Activated T-helper 1 cell treated with anti-CD3 and anti-CD28 coated beads, Interleukin-12 subunit alpha, Interleukin-12 subunit beta, Interleukin-2, Interleukin-4 antibody, amounts not matched to agents 30 ng/mL and 10 ng/mL and 1 ng/mL, durations not matched to agents 14 hours and 24 hours and 36 hours (primary cell): Measurements from ENCODE around the gene HEATR1. TPM values are rescaled to one million over a fixed set of nuclear protein-coding genes. Genes with fewer than 3 reads are reported as not detected.
"Not testable (repeated sequence)": the region's sequence is repeated elsewhere in the genome, so short reads cannot be mapped to it uniquely, and the experiment has no call there.

Experiments used
- DNase-seq: peaks from one replicate; pipeline ENCODE4 v3.0.0; 2021; ENCODE audit warnings: low spot score
- H3K27ac Mint-ChIP-seq: one replicate; pipeline ENCODE4 v1.8.0; 2021; ENCODE audit warnings: mild to moderate bottlenecking, mixed read lengths
- H3K27me3 Mint-ChIP-seq: one replicate; pipeline ENCODE4 v1.8.0; 2022; ENCODE audit warnings: mild to moderate bottlenecking, moderate library complexity, mixed read lengths; ENCODE audit not compliant: insufficient read depth
- H3K36me3 Mint-ChIP-seq: one replicate; pipeline ENCODE4 v1.8.0; 2021; ENCODE audit warnings: low read depth, mixed read lengths
- H3K4me1 Mint-ChIP-seq: one replicate; pipeline ENCODE4 v1.8.0; 2021; ENCODE audit warnings: low read depth, mixed read lengths
- H3K4me3 Mint-ChIP-seq: one replicate; pipeline ENCODE4 v1.8.0; 2021; ENCODE audit warnings: mild to moderate bottlenecking, moderate library complexity, mixed read lengths
- H3K9me3 Mint-ChIP-seq: one replicate; pipeline ENCODE4 v1.8.0; 2021; ENCODE audit warnings: mixed read lengths
- intact Hi-C: fragments of 100-400 bp; cut with micrococcal nuclease; formaldehyde crosslinking; loops from one replicate; pipeline ENCODE4 v1.15.1; 2024
- total RNA-seq: library from RNA; stranded (reverse); gene quantifications from 2 replicates; pipeline ENCODE4 v1.2.3, GENCODE V29; 2022

Gene HEATR1
- total RNA-seq, 1 donor from 2014 or later, result 85.2 TPM

DNA sequence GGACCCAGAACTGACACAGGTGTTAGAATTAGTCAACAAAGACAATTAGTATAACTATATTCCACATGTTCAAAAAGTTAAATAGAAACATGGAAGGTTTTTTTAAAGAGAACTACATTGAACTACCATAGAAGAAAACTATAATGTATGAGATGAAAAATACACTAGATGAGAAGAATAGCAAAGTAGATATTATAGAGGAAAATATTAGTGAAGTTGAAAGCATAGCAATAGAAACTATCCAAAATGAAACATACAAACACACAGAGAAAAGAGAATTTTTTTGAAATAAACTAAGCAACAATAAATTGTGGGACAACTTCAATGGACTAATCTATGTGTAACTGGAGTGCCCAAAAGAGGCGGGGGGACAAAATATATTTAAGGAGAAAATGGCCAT is 8.0 kb upstream of the HEATR1 start:
- H3K4me3 Mint-ChIP-seq, result no peak overlapping the region
- intact Hi-C loops, result no loop called here
- no peak for DNase-seq
- no peaks in the 10 kb centered on the region for H3K36me3 Mint-ChIP-seq
- peaks cover 40% of the 10 kb centered on the region for H3K27me3 Mint-ChIP-seq
- no peaks in the 10 kb centered on the region for H3K9me3 Mint-ChIP-seq
- no peak overlapping the region for H3K27ac Mint-ChIP-seq
- no peaks in the 10 kb centered on the region for H3K4me1 Mint-ChIP-seq

DNA sequence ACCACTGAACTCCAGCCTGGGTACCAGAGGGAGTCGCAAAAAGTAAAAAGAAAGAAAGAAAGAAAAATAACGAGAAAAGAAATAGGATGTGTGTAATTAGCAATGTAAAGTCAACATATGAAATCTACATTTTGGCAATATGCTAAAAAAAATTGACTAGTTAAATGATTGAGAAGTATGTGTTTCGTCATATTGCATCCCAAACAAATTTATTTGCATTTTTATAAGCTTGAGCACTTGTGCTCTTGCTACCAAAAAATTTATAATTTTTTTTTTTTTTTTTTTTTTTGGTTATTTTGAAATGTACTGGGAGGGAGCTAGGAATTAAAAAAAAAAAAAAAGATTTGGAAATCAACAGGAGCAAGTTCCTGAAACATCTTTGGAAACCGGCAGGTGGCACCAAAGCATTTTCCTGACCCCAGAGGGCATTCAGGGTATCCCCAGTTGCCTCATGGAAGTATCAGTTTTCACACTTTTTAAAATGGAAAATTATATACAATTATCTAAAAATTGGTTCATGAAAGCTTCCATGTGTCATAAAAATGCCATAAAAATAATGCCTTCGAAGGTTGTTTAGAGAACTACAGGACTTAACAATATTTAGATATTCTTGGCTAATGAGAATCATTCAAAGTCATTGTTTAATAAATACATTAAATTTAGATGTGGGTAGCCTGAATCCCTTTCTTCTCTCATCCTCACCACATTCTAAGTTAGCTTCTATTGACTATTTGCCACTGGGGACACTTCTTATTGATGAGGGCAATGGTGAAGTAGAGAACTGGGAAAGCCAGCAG is 4.8 kb upstream of the HEATR1 start:
- no peak for DNase-seq
- Mint-ChIP-seq H3K36me3 (peaks cover 2% of the 10 kb centered on the region), H3K9me3 (no peaks in the 10 kb centered on the region), H3K4me1 (peaks cover 14% of the 10 kb centered on the region), H3K27me3 (peaks cover 36% of the 10 kb centered on the region), H3K4me3 (no peak overlapping the region), H3K27ac (no peak overlapping the region)
- intact Hi-C loops, result loop anchor here (5.0 to 10.0 kb wide), 2 partner anchors 516 to 778 kb away; no protein-coding TSS in a partner anchor

DNA sequence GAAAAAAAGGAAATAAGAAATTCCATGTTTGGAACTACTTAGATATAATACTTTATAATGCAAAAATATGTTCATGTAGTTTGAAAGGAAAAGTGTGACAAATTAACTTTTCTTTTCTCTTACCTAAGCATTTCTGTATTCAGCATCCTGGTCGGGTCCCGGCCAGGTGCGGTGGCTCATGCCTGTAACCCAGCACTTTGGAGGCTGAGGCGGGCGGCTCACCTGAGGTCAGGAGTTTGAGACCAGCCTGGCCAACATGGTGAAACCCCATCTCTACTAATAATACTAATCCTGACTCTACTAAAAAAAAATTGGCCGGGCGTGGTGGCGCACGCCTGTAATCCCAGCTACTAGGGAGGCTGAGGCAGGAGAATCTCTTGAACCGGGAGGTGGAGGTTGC is 3.3 kb upstream of the HEATR1 start:
- H3K9me3 Mint-ChIP-seq, DNase-seq, H3K36me3 Mint-ChIP-seq, H3K4me3 Mint-ChIP-seq, H3K27ac Mint-ChIP-seq: not testable (repeated sequence)
- peaks cover 27% of the 10 kb centered on the region for H3K4me1 Mint-ChIP-seq
- H3K27me3 Mint-ChIP-seq, result peaks cover 34% of the 10 kb centered on the region
- intact Hi-C loops, result loop anchor here (5.0 to 10.0 kb wide), 2 partner anchors 517 to 780 kb away; no protein-coding TSS in a partner anchor

DNA sequence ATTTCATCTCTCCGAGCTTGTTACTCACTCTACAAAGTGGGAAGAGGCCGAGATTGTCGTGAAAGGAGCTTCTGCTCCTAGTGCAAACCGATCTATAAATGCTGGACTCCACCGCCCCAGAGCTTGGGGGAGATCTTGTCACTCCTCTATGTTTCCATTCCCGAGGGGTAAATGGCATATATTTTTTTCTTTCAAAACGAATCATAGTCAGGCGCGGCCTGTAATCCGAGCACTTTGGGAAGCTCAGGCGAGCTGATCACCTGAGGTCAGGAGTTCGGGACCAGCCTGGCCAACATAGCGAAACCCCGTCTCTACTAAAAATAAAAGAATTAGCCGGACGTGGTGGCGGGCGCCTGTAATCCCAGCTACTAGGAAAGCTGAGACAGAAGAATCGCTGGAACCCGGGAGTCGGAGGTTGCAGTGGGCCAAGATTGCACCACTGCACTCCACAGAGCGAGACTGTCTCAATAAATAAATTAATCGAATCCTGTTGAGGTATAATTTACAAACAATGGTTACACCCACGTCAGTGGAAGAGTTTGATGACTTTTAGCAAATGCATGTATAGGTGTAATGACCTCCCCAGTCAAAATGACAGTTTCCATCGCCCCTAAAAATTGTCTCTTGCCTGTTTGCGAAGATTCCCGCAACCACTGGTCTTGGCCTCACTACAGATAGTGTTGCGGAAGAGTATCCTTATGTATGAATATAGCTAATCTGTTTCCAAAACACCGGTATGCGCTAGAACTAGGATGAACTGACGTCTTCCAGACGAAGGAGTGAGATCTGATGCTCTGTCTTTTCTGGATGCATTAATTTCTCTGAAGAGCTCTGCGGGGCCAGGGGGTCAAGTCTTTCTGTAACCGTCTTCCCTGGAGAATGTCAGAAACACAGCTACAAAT is 840 bp upstream of the HEATR1 start:
- intact Hi-C loops, result loop anchor here (1.0 to 10.0 kb wide), 14 partner anchors 70 to 1101 kb away; partner anchors contain the start of genes ACTN2, B3GALNT2 and MTR
- peaks cover 11% of the 10 kb centered on the region for H3K36me3 Mint-ChIP-seq
- peak overlapping the region; percentile 98 for H3K4me3 Mint-ChIP-seq
- peaks cover 37% of the 10 kb centered on the region for H3K4me1 Mint-ChIP-seq
- no peak for DNase-seq
- H3K27me3 Mint-ChIP-seq, result peaks cover 15% of the 10 kb centered on the region
- no peaks in the 10 kb centered on the region for H3K9me3 Mint-ChIP-seq
- H3K27ac Mint-ChIP-seq, result peak overlapping the region; percentile 90

DNA sequence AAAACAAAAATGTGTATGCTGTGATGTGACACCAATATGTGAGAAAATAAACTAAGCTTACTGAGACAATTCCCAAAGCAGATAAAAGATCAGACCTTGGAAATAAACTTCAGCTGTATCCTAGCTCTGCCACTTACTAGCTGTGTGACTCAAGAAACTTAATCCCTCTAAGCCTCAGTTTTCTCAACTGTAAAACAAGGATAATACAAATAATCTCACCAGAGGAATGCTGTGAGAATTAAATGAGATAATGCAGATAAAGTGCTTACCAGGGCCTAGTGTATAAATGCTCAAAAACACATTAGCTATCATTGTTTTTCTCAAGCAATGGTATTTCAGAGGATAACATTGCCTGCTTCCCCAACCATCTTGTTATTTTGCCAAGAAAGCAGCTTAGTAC is 2.1 kb downstream of the HEATR1 start:
- intact Hi-C loops, result loop anchor here (5.0 to 10.0 kb wide), 4 partner anchors 85 to 523 kb away; partner anchors contain the start of gene ACTN2
- H3K27me3 Mint-ChIP-seq, result no peaks in the 10 kb centered on the region
- peaks cover 29% of the 10 kb centered on the region for H3K36me3 Mint-ChIP-seq
- H3K4me1 Mint-ChIP-seq, result peaks cover 37% of the 10 kb centered on the region
- no peak for DNase-seq
- H3K9me3 Mint-ChIP-seq, result no peaks in the 10 kb centered on the region
- no peak overlapping the region for H3K27ac Mint-ChIP-seq
- H3K4me3 Mint-ChIP-seq, result peak overlapping the region; percentile 98

DNA sequence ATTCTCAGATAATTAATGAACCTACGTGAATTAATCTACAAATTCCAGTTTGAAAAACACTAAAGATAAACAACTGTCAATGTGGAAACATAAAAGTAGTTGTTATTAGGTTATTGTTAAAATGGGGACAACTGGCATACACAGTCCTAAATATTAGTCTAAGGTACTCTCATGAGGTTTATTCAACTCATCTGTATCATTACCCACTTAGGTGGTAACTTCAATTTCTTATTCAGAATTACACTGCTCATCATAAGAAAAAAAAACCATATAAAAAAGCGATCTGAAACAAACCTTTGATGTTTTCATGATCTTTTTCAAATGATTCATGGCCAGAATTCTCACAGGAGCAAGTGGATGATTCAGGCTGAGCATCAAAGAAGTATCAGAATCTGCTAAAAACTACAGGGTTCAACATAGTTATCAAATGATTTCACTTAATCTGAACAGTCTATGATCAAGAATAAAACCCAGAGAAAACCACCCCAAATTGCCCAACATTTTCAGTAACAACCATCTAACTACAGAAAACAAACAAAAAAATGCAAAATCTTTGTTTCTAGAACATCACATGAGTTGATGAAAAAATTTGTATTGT is 13.7 kb downstream of the HEATR1 start:
- intact Hi-C loops, result no loop called here
- no peak overlapping the region for H3K27ac Mint-ChIP-seq

DNA sequence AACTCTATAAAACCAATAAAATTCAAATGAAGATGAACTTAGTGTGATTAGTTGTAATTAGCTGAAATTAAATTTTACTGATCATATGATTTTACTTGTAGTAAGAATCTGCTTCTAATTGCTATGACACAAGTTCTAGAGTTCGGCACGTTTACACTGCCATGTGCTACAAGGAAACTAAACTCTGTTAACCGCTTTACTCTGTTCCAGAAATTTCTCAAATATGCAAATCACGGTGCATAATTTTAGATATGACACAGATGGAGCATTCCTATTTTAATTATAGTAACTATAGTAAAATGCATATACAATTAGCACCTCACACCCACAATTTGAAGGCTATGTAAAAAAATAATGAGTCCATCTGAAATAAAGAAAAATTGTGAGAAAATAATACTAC is 14.8 kb downstream of the HEATR1 start:
- no peaks in the 10 kb centered on the region for H3K9me3 Mint-ChIP-seq

More for the DNA sequence above, 13.7 kb downstream of the HEATR1 start:
- H3K4me1 Mint-ChIP-seq, result peaks cover 9% of the 10 kb centered on the region
- H3K27me3 Mint-ChIP-seq, result no peaks in the 10 kb centered on the region
- no peaks in the 10 kb centered on the region for H3K9me3 Mint-ChIP-seq
- no peak for DNase-seq
- H3K4me3 Mint-ChIP-seq, result no peak overlapping the region
- peaks cover 52% of the 10 kb centered on the region for H3K36me3 Mint-ChIP-seq

DNA sequence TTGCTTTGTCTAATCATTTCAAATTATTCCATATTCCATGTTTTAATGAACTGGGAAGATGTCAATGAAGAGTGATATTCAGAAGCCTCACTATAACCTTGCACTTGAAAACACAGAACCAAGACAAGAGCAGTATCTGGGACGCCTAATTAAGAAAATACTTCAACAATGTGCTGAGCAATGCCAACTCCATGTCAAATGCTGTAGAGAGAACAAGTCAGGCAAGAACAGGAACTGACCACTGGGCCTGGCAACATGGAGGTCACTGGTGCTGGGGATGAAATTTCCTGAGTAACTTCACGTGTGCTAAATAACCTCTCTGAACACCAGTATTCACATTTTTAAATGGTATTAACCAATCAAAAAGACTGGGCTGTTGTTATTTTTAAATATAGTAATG is 22.8 kb downstream of the HEATR1 start:
- Mint-ChIP-seq H3K4me3 (no peak overlapping the region), H3K9me3 (no peaks in the 10 kb centered on the region)
- DNase-seq, result no peak

More for the DNA sequence above, 14.8 kb downstream of the HEATR1 start:
- H3K27me3 Mint-ChIP-seq, result no peaks in the 10 kb centered on the region
- H3K36me3 Mint-ChIP-seq, result peaks cover 53% of the 10 kb centered on the region
- peaks cover 9% of the 10 kb centered on the region for H3K4me1 Mint-ChIP-seq
- intact Hi-C loops, result no loop called here
- no peak overlapping the region for H3K27ac Mint-ChIP-seq
- DNase-seq, result no peak
- H3K4me3 Mint-ChIP-seq, result no peak overlapping the region

DNA sequence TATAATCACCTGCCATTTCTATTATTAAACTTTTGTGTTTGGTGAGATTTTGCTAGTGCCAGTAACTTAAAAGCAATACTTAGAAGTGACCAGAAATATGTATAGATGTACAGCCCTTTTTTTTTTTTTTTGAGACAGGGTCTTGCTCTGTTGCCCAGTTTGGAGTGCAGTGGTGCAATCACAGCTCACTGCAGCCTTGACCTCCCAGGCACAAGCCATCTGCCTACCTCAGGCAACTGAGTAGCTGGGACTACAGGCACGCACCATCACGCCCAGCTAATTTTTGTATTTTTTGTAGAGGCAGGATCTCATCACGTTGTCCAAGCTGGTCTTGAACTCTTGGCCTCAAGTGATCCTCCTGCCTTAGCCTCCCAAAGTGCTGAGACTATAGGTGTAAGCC is 23.9 kb downstream of the HEATR1 start:
- H3K36me3 Mint-ChIP-seq, result peaks cover 56% of the 10 kb centered on the region
- H3K27me3 Mint-ChIP-seq, DNase-seq, H3K4me1 Mint-ChIP-seq, H3K9me3 Mint-ChIP-seq, H3K4me3 Mint-ChIP-seq, intact Hi-C loops, H3K27ac Mint-ChIP-seq: not testable (repeated sequence)

More for the DNA sequence above, 22.8 kb downstream of the HEATR1 start:
- intact Hi-C loops, result no loop called here
- H3K36me3 Mint-ChIP-seq, result peaks cover 55% of the 10 kb centered on the region
- no peaks in the 10 kb centered on the region for H3K4me1 Mint-ChIP-seq
- no peaks in the 10 kb centered on the region for H3K27me3 Mint-ChIP-seq
- no peak overlapping the region for H3K27ac Mint-ChIP-seq

DNA sequence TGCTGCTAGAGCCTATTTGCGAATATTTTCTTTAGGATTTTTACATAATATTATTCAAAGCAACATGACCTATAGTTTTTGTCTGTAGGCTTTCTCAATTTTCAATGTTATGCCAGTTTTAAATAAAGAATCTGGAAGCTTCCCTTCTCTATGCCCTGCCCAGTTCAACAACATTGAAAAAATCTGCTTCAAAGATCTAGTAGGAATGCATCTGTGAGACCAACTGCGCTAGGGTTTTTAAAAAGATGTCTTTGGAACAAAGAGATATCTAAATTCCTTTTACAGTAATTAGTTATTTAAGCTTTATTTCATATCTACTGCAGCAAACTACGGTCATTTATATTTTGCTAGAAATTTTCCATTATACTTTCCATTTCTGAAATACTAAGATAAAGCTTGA is 25.7 kb downstream of the HEATR1 start:
- no peak for DNase-seq
- intact Hi-C loops, result no loop called here
- Mint-ChIP-seq H3K9me3 (no peaks in the 10 kb centered on the region), H3K4me1 (no peaks in the 10 kb centered on the region), H3K27ac (no peak overlapping the region), H3K4me3 (no peak overlapping the region), H3K27me3 (no peaks in the 10 kb centered on the region), H3K36me3 (peaks cover 52% of the 10 kb centered on the region)

DNA sequence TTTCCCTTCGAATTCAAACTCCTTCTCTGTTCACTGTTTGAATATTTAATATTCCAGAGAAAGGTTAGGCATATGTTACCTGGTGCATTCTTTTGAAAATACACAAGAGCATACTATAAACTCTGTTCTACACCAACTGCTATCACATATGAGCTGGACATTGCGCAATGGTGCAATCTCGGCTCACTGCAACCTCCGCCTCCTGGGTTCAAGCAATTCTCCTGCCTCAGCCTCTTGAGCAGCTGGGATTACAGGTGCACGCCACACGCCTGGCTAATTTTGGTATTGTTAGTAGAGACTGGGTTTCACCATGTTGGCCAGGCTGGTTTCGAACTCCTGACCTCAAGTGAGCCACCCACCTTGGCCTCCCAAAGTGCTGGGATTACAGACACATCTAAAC is 27.3 kb downstream of the HEATR1 start:
- DNase-seq, H3K27me3 Mint-ChIP-seq, intact Hi-C loops, H3K27ac Mint-ChIP-seq, H3K4me3 Mint-ChIP-seq, H3K4me1 Mint-ChIP-seq, H3K9me3 Mint-ChIP-seq: not testable (repeated sequence)
- H3K36me3 Mint-ChIP-seq, result peaks cover 54% of the 10 kb centered on the region

DNA sequence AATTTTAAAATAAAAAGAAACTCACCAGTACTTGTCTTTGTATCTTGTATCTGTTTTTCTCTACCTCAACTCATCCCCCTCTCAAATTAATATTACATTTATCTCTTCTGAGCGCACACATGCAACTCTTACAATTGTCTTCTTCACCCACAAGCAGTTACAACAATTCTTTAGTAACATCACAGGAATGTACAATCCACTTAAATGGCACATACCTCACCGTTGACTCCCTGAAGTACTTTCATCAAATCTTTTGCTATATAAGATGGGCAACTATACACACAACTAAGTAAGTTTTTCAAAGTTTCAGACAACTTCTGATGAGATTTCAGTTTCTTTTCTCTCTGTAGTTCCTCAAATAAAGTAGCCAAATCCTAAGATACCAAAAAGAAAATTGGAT is 28.3 kb downstream of the HEATR1 start:
- H3K27me3 Mint-ChIP-seq, result no peaks in the 10 kb centered on the region
- H3K36me3 Mint-ChIP-seq, result peaks cover 47% of the 10 kb centered on the region
- H3K4me1 Mint-ChIP-seq, result no peaks in the 10 kb centered on the region
- no peak overlapping the region for H3K4me3 Mint-ChIP-seq
- no peaks in the 10 kb centered on the region for H3K9me3 Mint-ChIP-seq
- DNase-seq, result no peak
- H3K27ac Mint-ChIP-seq, result no peak overlapping the region
- intact Hi-C loops, result no loop called here
